MCF 10A (cell line): ENCODE data around the gene MDH2. TPM values are rescaled to one million over a fixed set of nuclear protein-coding genes. Genes with fewer than 3 reads are reported as not detected.
A peak's percentile ranks its signal among the peaks of the same experiment; 100 is the strongest.

Experiments used
- BruUV-seq: library from RNA; stranded (reverse); fragments of 400-500 nt; replicated peaks from 2 replicates; lab custom pipeline; 2021; lab: Mats Ljungman, UMichigan
- CTCF ChIA-PET: fragments of 300-600 bp; sonication (Branson Sonifier 250); formaldehyde crosslinking; extraction: SDS; loops from one replicate; lab custom pipeline; 2021; ENCODE audit warnings: antibody characterized with exemption, inconsistent platforms; lab: Yijun Ruan, JAX
- POLR2A ChIA-PET: fragments of 300-600, 350-650 bp; sonication (Branson Sonifier 250); formaldehyde crosslinking; extraction: SDS; loops from one replicate; lab custom pipeline; 2020; ENCODE audit warnings: antibody characterized with exemption, inconsistent platforms; lab: Yijun Ruan, JAX
- DNase-seq: peaks from one replicate; pipeline ENCODE4 v3.0.0-alpha.2; 2018; ENCODE audit not compliant: unreplicated experiment
- H3K27ac Mint-ChIP-seq: one replicate; pipeline ENCODE4 v1.8.0; 2022; ENCODE audit warnings: mild to moderate bottlenecking, low read depth, mixed read lengths; ENCODE audit not compliant: unreplicated experiment
- H3K27me3 Mint-ChIP-seq: one replicate; pipeline ENCODE4 v1.8.0; 2022; ENCODE audit warnings: mixed read lengths; ENCODE audit not compliant: insufficient read depth, unreplicated experiment
- H3K36me3 Mint-ChIP-seq: one replicate; pipeline ENCODE4 v1.8.0; 2022; ENCODE audit warnings: mild to moderate bottlenecking, moderate library complexity, mixed read lengths; ENCODE audit not compliant: insufficient read depth, unreplicated experiment
- H3K4me1 Mint-ChIP-seq: one replicate; pipeline ENCODE4 v1.8.0; 2022; ENCODE audit warnings: mixed read lengths; ENCODE audit not compliant: insufficient read depth, unreplicated experiment
- H3K4me3 Mint-ChIP-seq: one replicate; pipeline ENCODE4 v1.8.0; 2022; ENCODE audit warnings: mild to moderate bottlenecking, moderate library complexity, mixed read lengths; ENCODE audit not compliant: unreplicated experiment
- H3K9me3 Mint-ChIP-seq: one replicate; pipeline ENCODE4 v1.8.0; 2022; ENCODE audit warnings: mixed read lengths; ENCODE audit not compliant: unreplicated experiment
- CTCF ChIP-seq: fragments of 200-600 bp; IDR thresholded peaks from one replicate; pipeline ENCODE4 v1.8.0; 2022; ENCODE audit warnings: antibody characterized with exemption, mild to moderate bottlenecking; ENCODE audit not compliant: unreplicated experiment
- intact Hi-C: fragments of 100-400 bp; cut with micrococcal nuclease; formaldehyde crosslinking; loops from 2 replicates; pipeline ENCODE4 v1.14.1; 2022
- total RNA-seq: library from RNA; stranded (reverse); gene quantifications from 2 replicates; pipeline ENCODE4 v1.2.3, GENCODE V29; 2022

The MDH2 gene
- total RNA-seq, 1 experiment from 2014 or later = 328 TPM

- BruUV-seq = no TSS peak
- Mint-ChIP-seq H3K27me3 (no peaks in the 10 kb centered on the region), H3K36me3 (no peaks in the 10 kb centered on the region), H3K27ac (no peak overlapping the region), H3K4me3 (no peak overlapping the region), H3K9me3 (no peaks in the 10 kb centered on the region), H3K4me1 (peaks cover 11% of the 10 kb centered on the region)
- intact Hi-C loops = no loop called here
- no peak for DNase-seq
- ChIA-PET CTCF (interaction anchor here (0.6 to 1.4 kb wide), 3 partner anchors 26 to 56 kb away, joined by 3 to 4 read pairs (median 3); partner anchors contain the start of genes MDH2 and STYXL1), POLR2A (no interaction called here)
- TF ChIP-seq CTCF = no peak
These were observed 25.6 kb downstream of the MDH2 start for GRCh38 chr7:76073335-76073990.

GRCh38 chr7:76074306-76074971 is 26.5 kb downstream of the MDH2 start:
- no peak for DNase-seq
- Mint-ChIP-seq H3K36me3 (no peaks in the 10 kb centered on the region), H3K27me3 (no peaks in the 10 kb centered on the region), H3K4me3 (no peak overlapping the region), H3K27ac (no peak overlapping the region), H3K4me1 (peaks cover 5% of the 10 kb centered on the region), H3K9me3 (no peaks in the 10 kb centered on the region)
- no peak for TF ChIP-seq CTCF
- intact Hi-C loops = no loop called here
- POLR2A ChIA-PET = no interaction called here
- no TSS peak for BruUV-seq
- CTCF ChIA-PET = interaction anchor here (0.6 to 1.4 kb wide), 3 partner anchors 27 to 56 kb away, joined by 3 read pairs; partner anchors contain the start of genes MDH2 and STYXL1

GRCh38 chr7:76074972-76075370 is 27.1 kb downstream of the MDH2 start:
- CTCF ChIA-PET = interaction anchor here (0.9 to 1.4 kb wide), 3 partner anchors 18 to 55 kb away, joined by 3 to 5 read pairs (median 3); no protein-coding TSS in a partner anchor
- BruUV-seq = no TSS peak
- Mint-ChIP-seq H3K4me1 (peaks cover 5% of the 10 kb centered on the region), H3K9me3 (no peaks in the 10 kb centered on the region), H3K27me3 (no peaks in the 10 kb centered on the region), H3K36me3 (no peaks in the 10 kb centered on the region), H3K27ac (no peak overlapping the region), H3K4me3 (no peak overlapping the region)
- TF ChIP-seq CTCF = no peak
- peak; percentile 27 for DNase-seq
- intact Hi-C loops = no loop called here
- POLR2A ChIA-PET = no interaction called here

- CTCF ChIA-PET = no interaction called here
- H3K36me3 Mint-ChIP-seq = no peaks in the 10 kb centered on the region
- DNase-seq = no peak
- intact Hi-C loops = no loop called here
- peaks cover 5% of the 10 kb centered on the region for H3K4me1 Mint-ChIP-seq
- no peak for TF ChIP-seq CTCF
- H3K4me3 Mint-ChIP-seq = no peak overlapping the region
- H3K27me3 Mint-ChIP-seq = no peaks in the 10 kb centered on the region
- POLR2A ChIA-PET = interaction anchor here (0.9 kb wide), 1 partner anchor 14 kb away, joined by 3 read pairs; no protein-coding TSS in a partner anchor
- no peaks in the 10 kb centered on the region for H3K9me3 Mint-ChIP-seq
- no peak overlapping the region for H3K27ac Mint-ChIP-seq
- BruUV-seq = no TSS peak
These were observed 29.1 kb downstream of the MDH2 start for GRCh38 chr7:76076995-76077394.
